ENCODE measurements around the gene ARHGEF7.

ARHGEF7 gene

GRCh38 chr13:111228262-111229144 is 113.4 kb downstream of the ARHGEF7 start:
- no peak for DNase-seq

GRCh38 chr13:111230385-111230930 is 115.3 kb downstream of the ARHGEF7 start:
- no peak for DNase-seq

GRCh38 chr13:111232191-111232590 is 117.1 kb downstream of the ARHGEF7 start:
- peak; percentile 63 for DNase-seq

GRCh38 chr13:111233080-111233479 is 118.0 kb downstream of the ARHGEF7 start:
- DNase-seq = no peak

GRCh38 chr13:111239764-111240670 is 124.9 kb downstream of the ARHGEF7 start:
- DNase-seq = no peak

GRCh38 chr13:111241006-111241755 is 126.1 kb downstream of the ARHGEF7 start:
- DNase-seq = no peak

- no peak for DNase-seq
Observed at GRCh38 chr13:111241862-111242261, 126.8 kb downstream of the ARHGEF7 start.

GRCh38 chr13:111242585-111242984 is 127.5 kb downstream of the ARHGEF7 start:
- no peak for DNase-seq

- DNase-seq = no peak
Observed at GRCh38 chr13:111243981-111244380, 128.9 kb downstream of the ARHGEF7 start.

- no peak for DNase-seq
Observed at GRCh38 chr13:111245576-111246384, 130.7 kb downstream of the ARHGEF7 start.

- DNase-seq = no peak
Observed at GRCh38 chr13:111247552-111247951, 132.4 kb downstream of the ARHGEF7 start.

GRCh38 chr13:111248822-111249221 is 133.7 kb downstream of the ARHGEF7 start:
- no peak for DNase-seq

GRCh38 chr13:111249637-111250360 is 134.7 kb downstream of the ARHGEF7 start:
- DNase-seq = no peak

GRCh38 chr13:111251646-111252445 is 136.7 kb downstream of the ARHGEF7 start:
- no peak for DNase-seq

- no peak for DNase-seq
Observed at GRCh38 chr13:111252446-111253364, 137.6 kb downstream of the ARHGEF7 start.

GRCh38 chr13:111253365-111253872 is 138.3 kb downstream of the ARHGEF7 start:
- DNase-seq = no peak

- DNase-seq = no peak
Observed at GRCh38 chr13:111255228-111255790, 140.2 kb downstream of the ARHGEF7 start.

GRCh38 chr13:111256458-111256857 is 141.3 kb downstream of the ARHGEF7 start:
- no peak for DNase-seq
